Esophagus (tissue), 2 donors: ENCODE measurements around the gene HPCAL1. TPM values are rescaled to one million over a fixed set of nuclear protein-coding genes. Genes with fewer than 3 reads are reported as not detected.
"Not testable (repeated sequence)": the region's sequence is repeated elsewhere in the genome, so short reads cannot be mapped to it uniquely, and the experiment has no call there.

Experiments
- H3K27ac ChIP-seq, 2 donors: one replicate each; pipeline ENCODE4 v1.5.1; 2013; ENCODE audit warnings: low read depth in 2 of 2, mild to moderate bottlenecking in 2 of 2, inconsistent platforms in 1 of 2, low read length in 1 of 2, moderate library complexity in 1 of 2
- H3K27me3 ChIP-seq, 2 donors: one replicate each; pipeline ENCODE4 v1.6.1; 2013; ENCODE audit warnings: low read length in 2 of 2, control low read depth in 1 of 2, mild to moderate bottlenecking in 1 of 2; ENCODE audit not compliant: insufficient read depth in 2 of 2, control insufficient read depth in 1 of 2
- H3K36me3 ChIP-seq, 2 donors: one replicate each; pipeline ENCODE4 v1.6.1; 2013; ENCODE audit warnings: low read length in 1 of 2; ENCODE audit not compliant: control insufficient read depth in 2 of 2, insufficient read depth in 2 of 2
- H3K4me1 ChIP-seq, 2 donors: one replicate each; pipeline ENCODE4 v1.6.1; 2013; ENCODE audit warnings: low read length in 1 of 2; ENCODE audit not compliant: control insufficient read depth in 2 of 2, insufficient read depth in 2 of 2
- H3K4me3 ChIP-seq, 2 donors: one replicate each; pipeline ENCODE4 v1.5.1; 2013; ENCODE audit warnings: low read length in 2 of 2, mild to moderate bottlenecking in 2 of 2, low read depth in 1 of 2, moderate library complexity in 1 of 2
- H3K9me3 ChIP-seq, 2 donors: one replicate each; pipeline ENCODE4 v1.6.1; 2013; ENCODE audit warnings: mild to moderate bottlenecking in 2 of 2, low read depth in 1 of 2, low read length in 1 of 2, moderate library complexity in 1 of 2; ENCODE audit not compliant: control insufficient read depth in 2 of 2, insufficient read depth in 1 of 2
- WGBS, 2 donors: extraction: QIAGEN DNeasy Blood & Tissue Kit; methylation state at CpG; one replicate each; pipeline ENCODE4 v1.1.7; 2013; 5-methylcytosine and 5-hydroxymethylcytosine counted together
- polyA plus RNA-seq, 2 donors: library from polyadenylated mRNA; stranded (reverse); fragments of 200-250 nt; gene quantifications; one replicate each; pipeline ENCODE4 v1.2.3, GENCODE V29; 2013
- donor health status: healthy with polysubstance abuse.
- donor health status: Bipolar disorder and iron deficiency.

The HPCAL1 gene
- polyA plus RNA-seq, 2 donors = 6.2 to 13.2 TPM

- H3K9me3 ChIP-seq, H3K27ac ChIP-seq, H3K4me3 ChIP-seq, H3K4me1 ChIP-seq, H3K27me3 ChIP-seq, H3K36me3 ChIP-seq: not testable (repeated sequence)
- WGBS, 2 donors = 83 to 91% methylated on average over 17 to 20 of the region's 20 CpGs
Observed at GRCh38 chr2:10291376-10291775, 11.3 kb upstream of the HPCAL1 start.

GRCh38 chr2:10292033-10292432 lies 10.7 kb upstream of the HPCAL1 start:
- H3K36me3 ChIP-seq = no peaks in the 10 kb centered on the region
- H3K4me1 ChIP-seq = no peaks in the 10 kb centered on the region
- H3K27ac ChIP-seq = no peak overlapping the region
- H3K9me3 ChIP-seq = no peaks in the 10 kb centered on the region
- no peak overlapping the region for H3K4me3 ChIP-seq
- WGBS, 2 donors = 91 to 96% methylated on average over 4 of the region's 4 CpGs
- no peaks in the 10 kb centered on the region for H3K27me3 ChIP-seq

DNA sequence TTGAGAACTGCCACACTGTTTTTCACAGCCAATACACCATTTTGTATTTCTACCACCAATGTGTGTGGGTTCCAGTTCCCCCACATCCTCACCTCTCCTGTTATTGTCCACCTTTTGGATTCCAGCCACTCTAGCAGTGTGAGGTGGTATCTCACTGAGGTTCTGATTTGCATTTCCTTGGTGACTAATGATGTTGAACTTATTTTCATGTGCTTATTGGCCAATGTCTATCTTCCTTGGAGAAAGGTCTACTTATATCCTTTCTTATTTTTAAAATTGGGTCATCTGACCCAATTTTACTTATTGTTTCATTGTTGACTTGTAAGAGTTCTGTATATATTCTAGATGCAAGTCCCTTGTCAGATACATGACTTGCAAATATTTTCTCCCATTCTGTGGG lies 9.1 kb upstream of the HPCAL1 start:
- Histone ChIP-seq H3K36me3 (no peaks in the 10 kb centered on the region), H3K9me3 (no peaks in the 10 kb centered on the region), H3K4me1 (no peaks in the 10 kb centered on the region), H3K27me3 (no peaks in the 10 kb centered on the region), H3K4me3 (no peak overlapping the region), H3K27ac (no peak overlapping the region)

GRCh38 chr2:10294077-10294476 lies 8.6 kb upstream of the HPCAL1 start:
- no peaks in the 10 kb centered on the region for H3K9me3 ChIP-seq
- no peaks in the 10 kb centered on the region for H3K36me3 ChIP-seq
- 97 to 100% methylated on average over 1 of the region's 1 CpG for WGBS, 2 donors
- H3K27me3 ChIP-seq = no peaks in the 10 kb centered on the region
- H3K27ac ChIP-seq = no peak overlapping the region
- no peaks in the 10 kb centered on the region for H3K4me1 ChIP-seq
- no peak overlapping the region for H3K4me3 ChIP-seq

GRCh38 chr2:10295649-10296048 lies 7.1 kb upstream of the HPCAL1 start:
- H3K27me3 ChIP-seq, H3K4me1 ChIP-seq, H3K27ac ChIP-seq, H3K9me3 ChIP-seq, H3K36me3 ChIP-seq, H3K4me3 ChIP-seq: not testable (repeated sequence)
- WGBS, 2 donors = 75 to 89% methylated on average over 4 of the region's 4 CpGs

DNA sequence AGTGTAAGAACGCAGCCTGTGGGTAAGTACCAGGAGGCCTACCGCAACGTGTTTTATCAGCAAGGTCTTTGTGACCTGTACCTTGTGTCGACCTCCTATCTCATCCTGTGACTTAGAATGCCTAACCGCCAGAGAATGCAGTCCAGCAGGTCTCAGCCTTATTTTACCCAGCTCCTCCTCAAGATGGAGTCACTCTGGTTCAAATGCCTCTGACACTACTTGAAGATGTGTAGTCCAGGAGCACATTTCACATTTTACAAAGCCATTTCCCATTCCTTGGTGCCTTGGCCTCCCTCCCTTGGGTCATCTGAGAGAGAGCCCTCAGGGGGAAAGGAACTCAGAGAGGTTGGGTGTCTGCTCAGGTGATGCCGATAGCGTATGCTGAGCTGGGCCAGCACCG lies 6.6 kb upstream of the HPCAL1 start:
- H3K4me3 ChIP-seq = no peak overlapping the region
- no peaks in the 10 kb centered on the region for H3K4me1 ChIP-seq
- H3K36me3 ChIP-seq = no peaks in the 10 kb centered on the region
- WGBS, 2 donors = 92 to 94% methylated on average over 8 of the region's 8 CpGs
- H3K27me3 ChIP-seq = no peaks in the 10 kb centered on the region
- no peak overlapping the region for H3K27ac ChIP-seq
- H3K9me3 ChIP-seq = no peaks in the 10 kb centered on the region

DNA sequence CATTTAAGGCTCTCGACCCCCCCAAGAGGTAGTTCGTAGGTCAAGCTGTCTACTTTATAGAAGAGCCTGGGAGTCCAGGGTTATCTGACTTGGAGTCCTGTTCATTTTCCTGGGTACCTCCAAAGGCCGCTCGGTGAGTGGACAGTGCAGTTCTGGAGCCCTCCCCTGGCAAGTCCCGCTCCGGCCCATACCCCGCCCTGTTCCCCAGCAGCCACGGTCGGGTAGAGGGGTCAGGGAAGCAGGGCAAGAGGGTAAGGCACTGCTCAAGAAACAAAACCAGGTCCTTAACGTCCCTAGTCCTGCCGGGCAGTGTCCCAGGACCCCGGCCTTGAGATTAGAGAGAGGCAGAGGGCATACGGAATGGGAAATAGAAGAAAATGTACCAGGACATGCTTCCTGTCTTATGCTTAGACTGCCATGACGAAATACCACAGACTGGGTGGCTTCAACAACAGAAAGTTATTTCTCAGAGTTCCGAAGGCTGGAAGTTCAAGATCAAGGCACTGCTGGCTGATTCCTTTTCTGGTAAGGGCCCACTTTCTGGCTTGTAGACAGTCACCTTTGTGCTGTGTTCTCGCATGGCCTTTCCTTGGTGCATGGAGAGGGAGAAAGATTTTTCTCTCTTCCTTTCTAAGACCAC lies 5.4 kb upstream of the HPCAL1 start:
- Histone ChIP-seq H3K36me3 (no peaks in the 10 kb centered on the region), H3K4me3 (no peak overlapping the region), H3K9me3 (no peaks in the 10 kb centered on the region), H3K27me3 (no peaks in the 10 kb centered on the region), H3K4me1 (peaks cover 0 to 2% of the 10 kb centered on the region in 2 donors), H3K27ac (no peak overlapping the region)
- 83 to 85% methylated on average over 16 of the region's 16 CpGs for whole genome bisulfite sequencing, 2 donors

GRCh38 chr2:10297959-10298531 lies 4.7 kb upstream of the HPCAL1 start:
- Histone ChIP-seq H3K4me1 (peaks cover 0 to 2% of the 10 kb centered on the region in 2 donors), H3K27ac (no peak overlapping the region)
- WGBS, 2 donors = 45 to 47% methylated on average over 7 of the region's 7 CpGs

DNA sequence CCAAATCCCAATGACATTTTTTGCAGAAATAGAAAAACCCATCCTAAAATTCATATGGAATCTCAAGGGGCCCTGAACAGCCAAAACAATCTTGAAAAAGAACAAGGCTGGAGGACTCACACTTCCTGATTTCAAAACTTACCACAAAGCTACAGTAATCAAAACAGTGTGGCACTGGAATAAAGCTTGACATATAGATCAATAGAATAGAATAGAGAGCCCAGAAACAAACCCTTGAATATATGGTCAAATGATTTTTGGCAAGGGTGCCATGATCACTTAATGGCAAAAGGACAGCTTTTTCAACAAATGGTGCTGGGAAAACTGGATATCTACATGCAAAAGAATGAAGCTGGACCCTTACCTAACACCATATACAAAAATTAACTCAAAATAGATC lies 3.9 kb upstream of the HPCAL1 start:
- H3K27me3 ChIP-seq, H3K4me1 ChIP-seq, H3K27ac ChIP-seq, H3K4me3 ChIP-seq, H3K36me3 ChIP-seq, H3K9me3 ChIP-seq: not testable (repeated sequence)

More at GRCh38 chr2:10297959-10298531, 4.7 kb upstream of the HPCAL1 start:
- Histone ChIP-seq H3K27me3 (no peaks in the 10 kb centered on the region), H3K4me3 (no peak overlapping the region), H3K9me3 (no peaks in the 10 kb centered on the region), H3K36me3 (no peaks in the 10 kb centered on the region)

- no peak overlapping the region for H3K4me3 ChIP-seq
- H3K36me3 ChIP-seq = no peaks in the 10 kb centered on the region
- H3K9me3 ChIP-seq = no peaks in the 10 kb centered on the region
- no peak overlapping the region for H3K27ac ChIP-seq
- 78% methylated on average over 3 of the region's 3 CpGs for WGBS, 2 donors
- H3K27me3 ChIP-seq = no peaks in the 10 kb centered on the region
- H3K4me1 ChIP-seq = peaks cover 0 to 8% of the 10 kb centered on the region in 2 donors
Observed at GRCh38 chr2:10300328-10300920, 2.3 kb upstream of the HPCAL1 start.
